Limb (tissue), 2 donors: Measurements from ENCODE around the gene PUM1.

Experiments used
- DNase-seq, 2 donors: peaks; one replicate each; pipeline ENCODE4 v3.0.0-alpha.2; 2016; ENCODE audit errors: extremely low spot score in 2 of 2

Gene PUM1

GRCh38 chr1:30906631-30907441 lies 158.7 kb downstream of the PUM1 start:
- no peak for DNase-seq

DNA sequence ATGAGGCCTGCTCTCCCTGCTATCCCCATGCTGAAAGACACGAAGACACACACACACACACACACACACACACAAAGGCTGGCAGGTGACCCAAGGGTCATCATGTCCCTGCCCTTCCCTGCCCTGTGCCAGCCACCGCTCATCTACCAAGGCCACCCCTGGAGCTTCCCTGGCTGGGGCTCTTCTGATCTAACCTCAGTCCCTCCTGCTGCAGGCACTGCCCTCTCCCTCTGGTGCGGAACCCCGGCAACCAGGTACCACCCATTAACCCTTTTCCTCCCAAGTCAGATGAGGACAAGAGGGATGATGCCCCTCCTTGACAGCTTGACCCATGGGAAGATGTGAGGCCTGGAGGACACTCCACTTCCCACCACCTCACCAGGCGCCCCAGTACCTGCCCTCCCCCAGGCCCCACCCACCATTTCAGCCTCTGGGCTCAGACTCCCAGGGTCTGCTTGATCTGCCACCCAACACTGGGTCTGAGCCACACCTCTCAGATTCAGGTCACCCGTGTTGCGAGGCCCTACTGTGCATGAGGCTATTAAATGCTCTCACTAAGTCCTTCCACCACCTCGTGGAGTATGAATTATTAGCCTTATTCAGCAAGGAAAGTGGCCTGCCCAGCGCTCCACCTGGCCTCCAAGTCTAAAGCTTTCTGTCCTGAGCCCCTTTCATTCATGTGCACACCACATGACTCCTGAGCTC lies 159.4 kb downstream of the PUM1 start:
- no peak for DNase-seq

GRCh38 chr1:30905403-30905802 lies 160.1 kb downstream of the PUM1 start:
- no peak for DNase-seq

DNA sequence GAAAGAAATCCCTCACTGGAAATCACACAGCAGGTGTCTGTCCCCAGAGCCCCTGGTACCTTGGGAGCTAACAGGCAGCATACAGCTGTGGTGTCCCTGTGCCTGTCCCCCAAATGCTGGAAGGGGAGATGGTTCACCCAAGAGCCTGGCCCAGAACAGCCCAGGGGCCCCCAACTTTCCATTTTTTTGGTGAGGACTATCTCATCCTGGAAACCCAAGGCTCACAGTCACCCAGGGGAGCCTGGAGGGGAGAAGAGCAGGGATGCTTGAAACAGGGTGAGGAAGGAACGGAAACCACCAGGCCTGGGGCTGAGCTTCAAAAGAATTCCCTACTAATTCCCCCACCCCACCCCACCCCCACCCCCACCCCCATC lies 160.6 kb downstream of the PUM1 start:
- DNase-seq = no peak

DNA sequence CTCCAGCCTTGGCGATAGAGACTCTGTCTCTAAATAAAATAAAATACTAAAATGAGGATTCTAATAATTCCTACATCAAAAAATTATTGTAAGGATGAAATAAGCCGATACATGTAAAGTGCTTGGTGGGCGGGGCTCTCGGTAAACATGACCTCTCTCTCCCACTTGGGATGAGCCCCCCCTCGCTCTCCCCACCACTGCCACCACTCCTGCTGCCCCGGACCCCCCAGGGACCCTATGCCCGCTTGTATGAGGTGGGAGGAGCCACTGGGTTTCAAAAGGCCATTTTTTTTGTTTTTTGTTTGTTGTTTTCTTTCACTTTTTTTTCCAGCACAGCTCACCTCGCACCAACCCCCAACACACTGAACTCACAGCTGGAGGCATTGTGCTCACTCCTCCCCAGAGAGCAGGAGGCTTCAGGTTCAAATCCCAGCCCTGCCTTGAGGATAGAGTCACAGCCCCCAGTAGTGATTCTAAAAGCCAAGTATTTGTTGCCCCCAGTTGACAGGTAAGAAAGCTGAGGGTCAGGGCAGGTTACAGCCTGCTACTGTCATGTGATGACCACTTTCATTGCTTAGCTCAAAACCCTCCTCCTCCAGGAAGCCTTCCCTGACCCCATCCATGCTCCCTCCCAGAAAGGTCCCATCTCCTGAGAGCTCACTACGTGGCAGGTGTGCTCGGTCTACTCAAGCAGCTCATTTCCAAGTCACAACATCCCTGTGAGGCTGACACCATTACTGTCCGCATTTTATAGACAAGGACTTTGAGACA lies 161.1 kb downstream of the PUM1 start:
- no peak for DNase-seq

- DNase-seq = no peak
Observed at GRCh38 chr1:30903343-30904034, 162.0 kb downstream of the PUM1 start.

DNA sequence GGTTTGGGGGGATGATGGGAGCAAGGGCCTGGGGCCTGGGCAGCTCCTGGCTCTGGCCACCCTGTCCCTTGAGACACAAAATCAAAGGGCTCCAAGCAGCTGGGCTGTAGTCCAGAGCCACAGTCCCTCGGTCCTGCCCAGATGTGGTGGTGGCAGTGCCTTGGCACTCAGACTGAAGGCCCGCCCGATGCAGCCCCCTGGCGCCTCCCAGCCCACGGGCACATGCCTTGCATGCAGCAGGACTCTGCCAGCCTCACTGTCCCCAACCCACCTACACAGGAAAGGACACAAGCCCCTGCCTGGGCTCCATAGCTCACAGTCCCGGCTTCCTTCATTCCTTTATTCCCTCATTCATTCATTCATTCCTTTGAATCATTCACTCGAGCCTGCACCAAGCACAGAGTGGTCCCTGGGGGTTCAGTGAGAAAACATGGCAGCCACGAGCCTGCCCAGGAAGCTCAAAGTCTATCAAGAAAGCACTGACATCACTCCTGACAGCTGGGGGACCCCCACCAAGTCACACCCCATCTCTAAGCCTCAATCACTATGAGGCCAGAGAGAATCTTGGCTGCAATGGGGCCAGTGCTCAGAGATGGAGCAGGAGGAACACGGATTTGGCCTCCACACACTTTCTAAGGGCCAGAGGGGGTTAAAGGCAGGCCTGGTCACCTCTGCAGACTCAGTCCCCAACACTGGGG lies 162.8 kb downstream of the PUM1 start:
- no peak for DNase-seq

DNA sequence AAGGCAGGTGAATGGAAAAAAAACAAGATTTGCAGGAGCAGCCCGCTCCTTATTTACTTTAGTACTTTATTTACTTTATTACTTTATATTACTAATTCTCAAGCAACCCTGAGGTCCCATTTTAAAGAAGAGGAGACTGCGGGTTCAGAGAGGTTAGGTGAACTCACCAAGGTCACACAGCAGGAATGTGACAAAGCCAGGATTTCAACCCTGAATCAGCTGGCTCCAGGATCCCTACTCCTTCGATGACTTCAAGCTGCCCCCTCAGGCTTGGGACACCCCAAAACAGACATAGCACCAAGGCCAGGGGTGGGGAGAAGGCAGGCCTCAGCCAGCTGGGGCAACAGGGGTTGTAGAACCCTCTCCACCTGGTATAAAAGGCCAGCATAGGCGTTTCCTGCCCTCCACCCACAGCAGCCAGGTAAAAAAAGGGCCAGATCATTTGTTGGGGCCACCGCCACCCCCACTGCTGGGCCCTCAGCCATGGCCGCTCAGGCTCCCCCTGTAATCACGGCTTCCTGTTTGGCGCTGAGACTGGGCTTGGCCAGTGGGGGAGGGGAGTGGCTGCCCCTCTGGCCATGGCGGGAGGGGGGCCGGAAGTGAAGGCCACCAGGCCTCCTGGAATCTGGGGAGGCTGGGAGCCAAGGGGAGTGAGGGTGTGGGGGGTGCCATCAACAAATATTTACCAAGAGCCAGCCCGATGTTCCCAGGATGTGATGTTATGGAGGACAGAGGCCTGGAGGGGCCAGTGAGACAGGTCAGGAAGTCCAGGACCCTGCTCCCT lies 163.5 kb downstream of the PUM1 start:
- DNase-seq = no peak

GRCh38 chr1:30900931-30901560 lies 164.5 kb downstream of the PUM1 start:
- no peak for DNase-seq

- no peak for DNase-seq
Observed at GRCh38 chr1:30900486-30900885, 165.0 kb downstream of the PUM1 start.

GRCh38 chr1:30899577-30900389 lies 165.7 kb downstream of the PUM1 start:
- no peak for DNase-seq

DNA sequence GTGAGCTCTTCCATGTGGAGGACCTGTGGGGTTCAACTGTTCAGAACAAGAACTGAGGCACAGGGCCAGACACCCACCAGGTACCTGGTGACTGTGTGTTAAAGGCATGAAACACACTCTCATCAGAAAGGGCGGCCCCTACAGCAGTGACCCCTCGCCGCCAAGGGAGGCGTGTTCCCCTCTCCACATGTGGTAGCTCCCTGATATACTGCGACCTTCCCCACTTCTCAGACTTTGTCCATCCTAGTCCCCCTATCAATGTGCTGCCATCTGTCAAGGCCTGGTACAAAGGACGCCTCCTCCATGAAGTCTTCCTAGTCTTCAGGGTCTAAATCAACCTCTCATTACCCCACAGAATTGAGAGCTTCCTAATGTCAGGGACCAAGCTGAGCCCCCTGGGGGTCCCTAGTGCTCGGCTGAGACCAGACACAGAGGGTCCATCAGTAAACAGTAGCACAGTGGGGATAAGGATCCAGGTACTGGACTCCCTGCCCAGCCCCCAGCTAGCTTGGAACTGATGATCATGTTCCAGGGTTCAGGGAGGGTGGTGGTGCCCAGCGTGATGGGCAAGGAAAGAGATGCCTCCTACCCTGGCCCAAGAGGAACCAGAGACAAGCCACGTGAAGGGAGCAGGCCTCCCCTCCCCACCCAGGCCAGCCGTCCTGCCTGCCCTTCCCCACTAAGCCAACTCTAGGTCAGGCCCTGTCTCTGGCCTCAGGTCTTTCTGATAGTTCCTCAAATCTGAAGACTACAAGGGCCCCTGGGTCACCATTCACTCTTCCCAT lies 167.3 kb downstream of the PUM1 start:
- no peak for DNase-seq

DNA sequence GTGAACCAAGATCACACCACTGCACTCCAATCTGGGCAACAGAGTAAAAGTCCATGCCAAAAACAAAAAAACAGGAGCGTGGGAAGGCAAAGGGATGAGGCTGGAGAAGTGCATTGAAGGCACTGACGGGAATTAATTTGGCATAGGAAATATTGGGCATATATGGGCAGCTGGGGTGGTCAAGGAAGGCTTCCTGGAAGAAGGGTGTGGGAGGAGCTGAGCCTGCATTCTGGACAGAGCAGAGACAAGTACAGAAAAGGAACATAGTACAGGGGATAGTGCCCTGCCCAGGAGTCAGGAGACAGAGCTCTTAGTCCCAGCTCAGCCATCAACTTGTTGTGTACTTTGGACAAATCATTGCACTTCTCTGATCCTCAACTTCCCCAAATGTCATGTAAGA lies 168.6 kb downstream of the PUM1 start:
- DNase-seq = no peak

- no peak for DNase-seq
Observed at GRCh38 chr1:30895944-30896660, 169.4 kb downstream of the PUM1 start.

GRCh38 chr1:30895382-30895943 lies 170.1 kb downstream of the PUM1 start:
- no peak for DNase-seq

DNA sequence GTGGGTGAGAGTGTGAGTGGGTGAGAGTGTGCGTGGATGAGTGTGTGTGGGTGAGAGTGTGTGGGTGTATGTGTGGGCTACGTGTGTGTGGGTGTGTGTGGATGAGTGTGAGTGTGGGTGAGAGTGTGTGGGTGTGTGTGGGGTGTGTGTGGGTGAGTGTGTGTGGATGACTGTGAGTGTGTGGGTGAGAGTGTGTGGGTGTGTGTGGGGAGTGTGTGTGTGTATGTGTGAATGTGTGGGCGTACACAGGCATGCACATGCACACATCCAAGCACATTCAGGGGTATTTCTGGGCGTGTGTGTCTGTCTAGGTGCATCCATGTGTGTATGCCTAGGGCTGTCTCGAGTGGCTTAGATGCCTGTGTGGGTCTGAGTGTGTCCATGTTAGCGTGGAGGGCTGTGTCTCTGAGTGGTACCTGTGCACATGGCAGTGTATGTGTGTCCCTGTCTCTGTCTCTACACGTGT lies 171.0 kb downstream of the PUM1 start:
- DNase-seq = no peak
